GM19397 (cell line): ENCODE results near the gene CT45A6.
"Not testable (repeated sequence)": the region's sequence is repeated elsewhere in the genome, so short reads cannot be mapped to it uniquely, and the experiment has no call there.

Experiments
- ATAC-seq: cut with Tn5 transposase; IDR thresholded peaks from one replicate; pipeline ENCODE4 v1.9.1; 2021; ENCODE audit warnings: mild to moderate bottlenecking, moderate library complexity; ENCODE audit not compliant: unreplicated experiment

CT45A6 gene

GRCh38 chrX:135802687-135803086 is at the start of gene CT45A6:
Gene CT45A6, minus strand, starts transcription at chrX:135802787. Its CDS starts 3,794 bp downstream, at chrX:135798993.
- not testable (repeated sequence) for ATAC-seq

DNA sequence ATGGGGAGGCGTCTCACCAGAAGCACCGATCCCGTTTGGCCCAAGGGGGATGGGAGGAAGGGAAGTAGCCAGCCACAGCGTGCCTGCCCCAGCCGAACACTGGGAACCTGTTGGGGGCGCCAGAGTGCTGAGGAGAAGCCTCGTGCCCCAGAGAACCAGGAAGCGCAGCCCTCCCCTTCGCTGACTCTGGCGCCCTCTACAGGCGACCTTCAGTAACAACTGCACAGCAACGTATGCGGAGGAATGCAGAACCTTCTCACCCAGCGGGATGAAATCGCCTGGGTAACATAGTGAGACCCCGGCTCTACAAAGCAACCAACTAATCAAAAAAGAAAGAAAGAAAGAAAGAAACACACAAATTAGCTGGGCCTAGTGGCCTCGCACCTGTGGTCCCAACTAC is 34.6 kb upstream of the CT45A6 start, which contains the start of gene CT45A7:
CT45A7 (minus strand) TSS at position 101 of the 400 bp plus-strand sequence. CDS start 3,747 bp downstream, outside the sequence.
- not testable (repeated sequence) for ATAC-seq

DNA sequence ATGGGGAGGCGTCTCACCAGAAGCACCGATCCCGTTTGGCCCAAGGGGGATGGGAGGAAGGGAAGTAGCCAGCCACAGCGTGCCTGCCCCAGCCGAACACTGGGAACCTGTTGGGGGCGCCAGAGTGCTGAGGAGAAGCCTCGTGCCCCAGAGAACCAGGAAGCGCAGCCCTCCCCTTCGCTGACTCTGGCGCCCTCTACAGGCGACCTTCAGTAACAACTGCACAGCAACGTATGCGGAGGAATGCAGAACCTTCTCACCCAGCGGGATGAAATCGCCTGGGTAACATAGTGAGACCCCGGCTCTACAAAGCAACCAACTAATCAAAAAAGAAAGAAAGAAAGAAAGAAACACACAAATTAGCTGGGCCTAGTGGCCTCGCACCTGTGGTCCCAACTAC is 17.3 kb upstream of the CT45A6 start, which contains the start of gene CT45A2:
CT45A2 (minus strand) TSS at position 101 of the 400 bp plus-strand sequence. CDS start 3,747 bp downstream, outside the sequence.
- not testable (repeated sequence) for ATAC-seq

GRCh38 chrX:135785403-135785802 is 17.2 kb downstream of the CT45A6 start, which contains the start of gene CT45A5:
Gene CT45A5, minus strand, starts transcription at chrX:135785503. Its CDS starts 3,774 bp downstream, at chrX:135781729.
- ATAC-seq, result not testable (repeated sequence)

DNA sequence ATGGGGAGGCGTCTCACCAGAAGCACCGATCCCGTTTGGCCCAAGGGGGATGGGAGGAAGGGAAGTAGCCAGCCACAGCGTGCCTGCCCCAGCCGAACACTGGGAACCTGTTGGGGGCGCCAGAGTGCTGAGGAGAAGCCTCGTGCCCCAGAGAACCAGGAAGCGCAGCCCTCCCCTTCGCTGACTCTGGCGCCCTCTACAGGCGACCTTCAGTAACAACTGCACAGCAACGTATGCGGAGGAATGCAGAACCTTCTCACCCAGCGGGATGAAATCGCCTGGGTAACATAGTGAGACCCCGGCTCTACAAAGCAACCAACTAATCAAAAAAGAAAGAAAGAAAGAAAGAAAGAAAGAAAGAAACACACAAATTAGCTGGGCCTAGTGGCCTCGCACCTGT is 34.5 kb downstream of the CT45A6 start, which contains the start of gene CT45A3:
CT45A3 (minus strand) TSS at position 101 of the 400 bp plus-strand sequence. CDS start 3,747 bp downstream, outside the sequence.
- not testable (repeated sequence) for ATAC-seq

DNA sequence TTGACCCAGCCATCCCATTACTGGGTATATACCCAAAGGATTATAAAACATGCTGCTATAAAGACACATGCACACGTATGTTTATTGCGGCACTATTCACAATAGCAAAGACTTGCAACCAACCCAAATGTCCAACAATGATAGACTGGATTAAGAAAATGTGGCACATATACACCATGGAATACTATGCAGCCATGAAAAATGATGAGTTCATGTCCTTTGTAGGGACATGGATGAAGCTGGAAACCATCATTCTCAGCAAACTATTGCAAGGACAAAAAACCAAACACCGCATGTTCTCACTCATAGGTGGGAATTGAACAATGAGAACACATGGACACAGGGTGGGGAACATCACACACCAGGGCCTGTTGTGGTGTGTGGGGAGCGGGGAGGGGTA is 57.8 kb downstream of the CT45A6 start:
- ATAC-seq, result not testable (repeated sequence)
